Left cardiac atrium (tissue), 4 donors: ENCODE measurements around the gene ZNF710. TPM values are rescaled to one million over a fixed set of nuclear protein-coding genes. Genes with fewer than 3 reads are reported as not detected.
"Not testable (repeated sequence)": the region's sequence is repeated elsewhere in the genome, so short reads cannot be mapped to it uniquely, and the experiment has no call there.

ENCODE experiments used
- ATAC-seq, 2 donors: fragments of 200-7000 bp; cut with Tn5 transposase; one replicate each; pipeline ENCODE4 v1.9.1; 2020; ENCODE audit warnings: mild to moderate bottlenecking in 2 of 2, moderate library complexity in 2 of 2
- DNase-seq: peaks from one replicate; pipeline ENCODE4 v3.0.0-alpha.2; 2020
- intact Hi-C, 2 donors: fragments of 100-400 bp; cut with DNase I; formaldehyde crosslinking; loops; one replicate each; pipeline versions ENCODE4 v1.14.1 to v1.15.1; 2022 to 2023
- long read RNA-seq: library from polyadenylated mRNA; unstranded; transcript quantifications from one replicate; pipeline ENCODE4 v2.0.0, GENCODE V29; 2021
- total RNA-seq, 2 donors: library from RNA; stranded (reverse); fragmentation: NEBNext Ultra II Directional; extraction: Animal tissue kit (Norgen Biotek cat#: 25700); gene quantifications; one replicate each; pipeline ENCODE4 v1.2.1, GENCODE V29; 2021
- donor health status: DM: no; HTN: yes; CAD: no.
- donor health status: DM: no; HTN: yes; CAD: no; lungs with severe emphysema.
- donor health status: DM: yes; HTN: yes; CAD: no.
- donor health status: Dilated cardiomyopathy.

Gene ZNF710, protein sequence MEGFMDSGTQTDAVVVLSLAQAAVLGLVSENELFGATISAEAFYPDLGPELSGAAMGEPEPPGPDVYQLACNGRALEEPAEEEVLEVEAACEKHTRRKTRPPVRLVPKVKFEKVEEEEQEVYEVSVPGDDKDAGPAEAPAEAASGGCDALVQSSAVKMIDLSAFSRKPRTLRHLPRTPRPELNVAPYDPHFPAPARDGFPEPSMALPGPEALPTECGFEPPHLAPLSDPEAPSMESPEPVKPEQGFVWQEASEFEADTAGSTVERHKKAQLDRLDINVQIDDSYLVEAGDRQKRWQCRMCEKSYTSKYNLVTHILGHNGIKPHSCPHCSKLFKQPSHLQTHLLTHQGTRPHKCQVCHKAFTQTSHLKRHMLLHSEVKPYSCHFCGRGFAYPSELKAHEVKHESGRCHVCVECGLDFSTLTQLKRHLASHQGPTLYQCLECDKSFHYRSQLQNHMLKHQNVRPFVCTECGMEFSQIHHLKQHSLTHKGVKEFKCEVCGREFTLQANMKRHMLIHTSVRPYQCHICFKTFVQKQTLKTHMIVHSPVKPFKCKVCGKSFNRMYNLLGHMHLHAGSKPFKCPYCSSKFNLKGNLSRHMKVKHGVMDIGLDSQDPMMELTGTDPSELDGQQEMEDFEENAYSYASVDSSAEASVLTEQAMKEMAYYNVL
- 1 to 10 TPM; 6.7 to 7.0 TPM for total RNA-seq
- long read RNA-seq, partial matches to known transcripts = 0 of 3 reads
- long read RNA-seq, other reads (novel, unspliced or antisense) = 3 of 3 reads

DNA sequence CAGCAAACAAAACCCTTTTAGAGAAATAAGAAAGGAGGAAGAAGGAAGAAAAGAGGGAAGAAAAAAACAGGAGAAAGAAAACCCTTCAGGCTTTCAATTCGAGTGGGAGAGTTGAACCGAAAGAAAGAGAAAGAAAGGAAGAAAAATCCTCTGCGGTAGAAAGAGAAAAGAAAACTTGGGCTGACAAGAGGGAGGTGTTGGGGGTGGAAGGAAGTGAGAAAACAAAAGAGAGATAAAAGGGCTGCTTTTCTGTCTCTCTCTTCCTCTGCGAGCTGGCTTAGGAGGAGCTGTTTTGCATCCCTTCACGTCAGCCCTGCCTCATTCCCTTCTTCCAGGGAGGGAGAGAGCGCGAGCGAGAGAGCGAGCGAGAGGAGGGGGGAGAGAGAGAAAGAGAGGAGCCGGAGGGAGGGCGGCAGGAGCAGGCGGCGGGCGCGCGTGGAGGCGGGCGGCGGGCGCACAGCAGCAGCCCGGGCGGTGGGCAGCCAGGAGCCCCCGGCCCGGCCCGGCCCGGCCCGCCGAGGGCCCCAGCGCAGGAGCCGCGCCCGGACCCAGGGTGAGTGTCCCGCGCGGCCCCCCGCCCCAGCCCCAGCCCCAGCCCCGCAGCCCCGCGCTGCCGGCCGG lies at the start of gene ZNF710:
Gene ZNF710 (plus strand): TSS at position 263 of the 621 bp plus-strand sequence. CDS start 65,814 bp downstream, outside the sequence.
- intact Hi-C loops = loop anchor here (5.0 to 10.0 kb wide), 2 partner anchors 71 to 74 kb away; no protein-coding TSS in a partner anchor
- peak; percentile 51 for DNase-seq
- peak; percentile 53 to 59 for ATAC-seq

- no peak for DNase-seq
- intact Hi-C loops = no loop called here
- ATAC-seq = no peak
These were observed 46.6 kb upstream of the ZNF710 start for GRCh38 chr15:89954541-89954940.

DNA sequence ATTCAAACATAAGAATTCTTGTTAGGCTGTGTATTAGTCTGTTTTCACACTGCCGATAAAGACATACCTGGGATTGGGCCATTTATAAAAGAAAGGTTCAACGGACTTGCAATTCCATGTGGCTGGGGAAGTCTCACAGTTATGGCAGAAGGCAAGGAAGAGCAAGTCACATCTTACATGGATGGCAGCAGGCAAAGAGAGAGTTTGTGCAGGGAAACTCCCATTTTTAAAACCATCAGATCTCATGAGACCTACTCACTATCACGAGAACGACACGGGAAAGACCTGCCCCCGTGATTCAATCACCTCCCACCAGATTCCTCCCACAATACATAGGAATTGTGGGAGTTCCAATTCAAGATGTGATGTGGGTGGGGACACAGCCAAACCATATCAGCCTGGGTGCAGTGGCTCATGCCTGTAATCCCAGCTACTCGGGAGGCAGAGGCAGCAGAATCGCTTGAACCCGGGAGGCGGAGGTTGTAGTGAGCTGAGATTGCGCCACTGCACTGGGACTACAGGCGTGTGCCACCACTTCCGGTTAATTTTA lies 45.6 kb upstream of the ZNF710 start:
- intact Hi-C loops, DNase-seq, ATAC-seq: not testable (repeated sequence)

- DNase-seq (no peak), ATAC-seq (no peak)
- intact Hi-C loops = no loop called here
These were observed 42.9 kb upstream of the ZNF710 start for GRCh38 chr15:89958107-89958805.

DNA sequence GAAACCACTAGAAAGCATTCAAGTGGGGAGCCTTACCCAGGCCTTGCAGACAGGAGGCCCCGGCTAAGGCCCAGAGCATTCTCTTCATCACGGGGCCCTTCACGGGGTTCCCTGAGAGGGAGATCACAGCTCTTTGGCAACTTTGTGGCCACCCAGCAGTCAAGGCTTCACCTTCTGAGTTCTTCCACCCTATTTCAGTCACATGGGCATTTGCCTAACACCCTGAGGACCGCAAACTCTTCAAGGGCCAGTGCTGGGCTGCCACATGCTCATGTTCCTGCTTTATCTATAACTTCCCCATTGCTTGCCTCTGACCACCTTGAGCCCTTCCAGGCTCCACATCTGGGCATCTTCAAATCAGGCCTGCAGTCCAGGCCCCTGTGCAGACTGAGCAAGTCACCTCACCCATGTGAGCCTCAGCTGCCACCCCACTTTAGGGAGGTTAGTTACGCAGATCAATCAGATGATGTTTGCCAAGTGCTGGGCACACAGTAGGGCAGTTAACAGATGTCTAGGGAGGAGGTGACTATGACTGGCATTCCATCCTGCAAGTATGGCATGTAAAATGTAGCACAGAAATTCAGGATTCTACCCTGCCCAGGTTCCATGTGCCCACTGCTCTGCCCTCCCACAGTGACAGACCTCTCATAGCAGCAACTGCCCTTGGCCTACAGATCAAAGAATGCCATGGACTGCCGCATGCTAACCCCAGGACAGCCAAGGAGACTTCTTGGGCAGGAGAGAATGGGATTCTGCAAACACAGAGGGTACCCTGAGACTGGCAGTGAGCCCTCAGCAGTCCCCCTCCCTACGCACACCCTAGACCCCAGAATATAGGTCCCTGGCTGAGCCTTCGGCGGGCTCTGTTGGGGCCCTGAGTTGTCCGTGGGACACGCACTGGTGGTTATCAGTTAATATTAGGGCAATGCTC lies 37.6 kb upstream of the ZNF710 start:
- ATAC-seq = peak in 1 of 2 donors; percentile 45
- no peak for DNase-seq
- intact Hi-C loops = no loop called here

- intact Hi-C loops = no loop called here
- DNase-seq (no peak), ATAC-seq (peak in 1 of 2 donors; percentile 68)
These were observed 36.7 kb upstream of the ZNF710 start for GRCh38 chr15:89964232-89964954.

- DNase-seq (no peak), ATAC-seq (no peak)
- intact Hi-C loops = no loop called here
These were observed 33.2 kb upstream of the ZNF710 start for GRCh38 chr15:89967881-89968280.

DNA sequence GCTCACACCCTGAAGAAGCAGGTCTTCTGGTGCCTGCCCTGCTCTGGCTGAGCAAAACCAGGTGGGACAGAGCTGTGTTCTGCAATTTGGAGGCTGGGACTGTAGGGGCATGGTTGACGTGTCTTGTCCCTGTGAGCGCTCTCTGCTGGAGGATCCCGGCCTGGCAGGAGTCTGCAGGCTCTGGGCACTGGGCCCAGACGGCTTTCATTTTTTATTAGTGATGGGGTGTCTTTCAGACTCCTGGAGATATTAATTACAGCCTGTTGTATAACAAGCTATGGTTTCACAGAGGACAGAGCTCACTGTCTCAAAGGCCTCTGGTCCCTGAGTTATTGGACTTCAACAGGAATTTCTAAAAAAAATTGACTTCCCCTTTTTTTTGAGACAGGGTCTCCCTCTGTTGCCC lies 29.5 kb upstream of the ZNF710 start:
- intact Hi-C loops = no loop called here
- ATAC-seq = peak; percentile 78 to 82
- DNase-seq = peak; percentile 53

DNA sequence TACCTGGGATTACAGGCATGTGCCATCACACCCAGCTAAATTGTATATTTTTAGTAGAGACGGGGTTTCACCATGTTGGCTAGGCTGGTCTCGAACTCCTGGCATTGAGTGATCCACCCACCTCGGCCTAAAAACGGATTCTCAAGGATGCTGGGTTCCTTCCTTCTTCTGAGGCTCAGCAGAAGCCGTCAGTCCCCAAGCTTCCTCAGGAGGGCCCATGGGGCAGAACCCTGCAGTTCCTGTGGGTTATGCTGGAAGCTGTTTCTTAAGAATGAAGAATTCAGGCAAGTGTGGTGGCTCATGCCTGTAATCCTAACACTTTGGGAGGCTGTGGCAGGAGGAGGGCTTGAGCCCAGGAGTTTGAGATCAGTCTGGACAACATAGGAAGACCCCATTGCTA lies 29.0 kb upstream of the ZNF710 start:
- ATAC-seq (no peak), DNase-seq (no peak)
- intact Hi-C loops = no loop called here

- ATAC-seq (peak in 1 of 2 donors; percentile 53), DNase-seq (no peak)
- intact Hi-C loops = no loop called here
These were observed 25.5 kb upstream of the ZNF710 start for GRCh38 chr15:89975482-89976245.

DNA sequence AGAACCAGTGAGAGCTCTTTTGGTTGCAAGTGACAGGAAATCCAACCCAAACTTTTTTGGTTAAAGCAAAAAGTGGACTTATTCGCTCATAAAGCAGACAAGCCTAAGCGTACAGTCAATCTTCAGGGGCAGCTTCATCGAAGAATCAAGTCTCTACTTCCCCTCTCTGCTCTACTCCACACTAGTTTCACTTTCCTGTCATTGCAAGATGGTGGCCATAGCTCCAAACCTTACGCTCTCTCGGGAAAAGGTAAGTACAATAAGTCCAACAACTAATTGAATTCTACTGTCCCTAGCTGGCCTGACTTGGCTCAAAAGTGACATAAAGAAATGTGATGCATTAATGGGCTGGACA lies 24.9 kb upstream of the ZNF710 start:
- DNase-seq = no peak
- ATAC-seq = no peak
- intact Hi-C loops = no loop called here

DNA sequence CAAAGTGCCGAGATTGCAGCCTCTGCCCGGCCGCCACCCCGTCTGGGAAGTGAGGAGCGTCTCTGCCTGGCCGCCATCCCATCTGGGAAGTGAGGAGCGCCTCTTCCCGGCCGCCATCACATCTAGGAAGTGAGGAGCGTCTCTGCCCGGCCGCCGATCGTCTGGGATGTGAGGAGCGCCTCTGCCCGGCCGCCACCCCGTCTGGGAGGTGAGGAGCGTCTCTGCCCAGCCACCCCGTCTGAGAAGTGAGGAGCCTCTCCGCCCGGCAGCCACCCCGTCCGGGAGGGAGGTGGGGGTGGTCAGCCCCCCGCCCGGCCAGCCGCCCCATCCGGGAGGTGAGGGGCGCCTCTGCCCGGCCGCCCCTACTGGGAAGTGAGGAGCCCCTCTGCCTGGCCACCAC lies 23.3 kb upstream of the ZNF710 start:
- intact Hi-C loops, ATAC-seq, DNase-seq: not testable (repeated sequence)

DNA sequence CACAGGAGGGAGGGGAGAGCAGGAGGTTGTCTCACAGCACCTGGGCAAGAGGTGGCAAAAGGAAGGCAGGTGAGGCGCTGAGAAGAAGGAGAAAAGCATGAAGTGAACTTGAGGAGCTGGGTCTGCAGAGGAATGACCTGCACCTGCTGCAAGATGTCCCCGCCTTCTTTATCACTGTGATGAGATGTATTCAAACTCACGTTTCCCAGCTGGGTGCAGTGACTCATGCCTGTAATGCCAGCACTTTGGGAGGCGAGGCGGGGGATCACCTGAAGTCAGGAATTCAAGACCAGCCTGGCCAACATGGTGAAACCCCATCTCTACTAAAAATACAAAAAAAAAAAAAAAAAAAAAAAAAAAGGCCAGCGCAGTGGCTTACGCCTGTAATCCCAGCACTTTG lies 22.2 kb upstream of the ZNF710 start:
- no peak for ATAC-seq
- no peak for DNase-seq
- intact Hi-C loops = no loop called here

GRCh38 chr15:89980896-89981295 lies 20.2 kb upstream of the ZNF710 start:
- DNase-seq (no peak), ATAC-seq (no peak)
- intact Hi-C loops = no loop called here

GRCh38 chr15:89982315-89983055 lies 18.6 kb upstream of the ZNF710 start:
- DNase-seq (no peak), ATAC-seq (no peak)
- intact Hi-C loops = no loop called here

DNA sequence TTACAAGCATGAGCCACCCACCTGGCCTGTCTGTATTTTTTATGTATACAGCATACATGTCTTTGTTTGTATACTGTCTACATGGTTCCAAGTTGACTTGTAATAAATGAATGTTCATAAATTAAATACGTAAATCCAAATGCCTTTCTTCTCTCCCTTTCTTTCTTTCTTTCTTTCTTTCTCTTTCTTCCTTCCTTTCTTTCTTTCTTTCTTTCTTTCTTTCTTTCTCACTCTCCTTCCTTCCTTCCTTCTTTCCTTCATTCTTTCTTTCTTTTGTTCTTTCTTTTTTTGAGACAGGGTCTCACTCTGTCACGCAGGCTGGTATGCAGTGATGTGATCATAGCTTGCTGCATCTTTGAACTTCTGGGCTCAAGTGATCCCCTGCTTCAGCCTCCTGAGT lies 17.1 kb upstream of the ZNF710 start:
- DNase-seq = no peak
- intact Hi-C loops = no loop called here
- ATAC-seq = no peak
